Measurements from ENCODE around the gene SUPT3H. TPM values are rescaled to one million over a fixed set of nuclear protein-coding genes. Genes with fewer than 3 reads are reported as not detected.

SUPT3H gene
- total RNA-seq, 1 donor from 2014 or later, result 2.9 TPM

DNA sequence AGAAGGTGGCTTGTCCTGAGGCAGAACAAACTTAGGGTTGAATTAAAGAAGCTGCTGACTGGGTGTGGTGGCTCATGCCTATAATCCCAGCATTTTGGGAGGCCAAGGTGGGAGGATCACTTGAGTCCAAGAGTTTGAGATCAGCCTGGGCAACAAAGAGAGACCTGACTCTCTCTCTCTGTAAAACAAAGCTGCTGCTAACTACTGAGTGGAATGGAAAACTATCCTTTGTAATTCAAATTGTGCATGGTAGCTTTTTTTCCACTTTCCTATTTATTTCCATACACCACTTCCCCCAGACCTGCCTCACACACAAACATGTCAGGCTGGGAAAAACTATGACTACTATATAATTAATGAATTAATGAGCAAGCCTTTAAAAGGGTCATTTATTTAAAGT is 553.2 kb downstream of the SUPT3H start:
- ATAC-seq, result no peak

DNA sequence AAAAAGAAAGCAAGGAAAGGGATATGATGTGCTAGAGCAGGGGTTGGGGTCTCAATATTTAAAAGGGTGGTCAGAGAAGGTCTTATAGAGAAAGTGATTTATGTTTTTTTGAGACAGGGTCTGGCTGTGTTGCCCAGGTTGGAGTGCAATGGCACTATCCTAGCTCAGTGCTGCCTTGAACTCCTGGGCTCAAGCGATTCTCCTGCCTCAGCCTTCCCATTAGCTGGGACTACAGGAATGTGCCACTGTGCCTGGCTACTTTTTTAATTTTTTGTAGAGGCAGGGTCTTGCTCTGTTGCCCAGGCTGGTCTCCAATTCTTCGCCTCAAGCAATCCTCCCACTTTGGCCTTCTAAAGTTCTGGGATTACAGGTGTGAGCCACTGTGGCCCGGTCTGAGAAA is 557.0 kb downstream of the SUPT3H start:
- no peak for ATAC-seq

DNA sequence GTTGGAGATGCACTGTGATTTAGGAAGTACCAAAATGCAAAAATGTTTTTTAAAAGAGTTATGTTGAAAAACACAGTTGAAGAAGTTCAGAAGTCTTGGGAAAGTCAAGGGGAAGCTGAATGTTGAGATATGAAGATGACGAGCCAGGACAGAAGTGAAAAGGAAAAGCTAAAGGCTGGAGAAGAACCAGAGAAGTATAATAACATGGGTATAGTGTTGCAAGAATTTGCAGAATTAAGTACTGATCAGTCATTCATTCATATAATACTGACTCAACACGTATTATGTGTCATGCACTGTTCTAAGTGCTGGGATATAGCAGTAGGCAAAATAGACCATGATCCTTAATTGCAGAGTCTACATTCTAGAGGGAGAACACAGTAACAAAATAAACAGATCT is 557.4 kb downstream of the SUPT3H start:
- no peak for ATAC-seq

DNA sequence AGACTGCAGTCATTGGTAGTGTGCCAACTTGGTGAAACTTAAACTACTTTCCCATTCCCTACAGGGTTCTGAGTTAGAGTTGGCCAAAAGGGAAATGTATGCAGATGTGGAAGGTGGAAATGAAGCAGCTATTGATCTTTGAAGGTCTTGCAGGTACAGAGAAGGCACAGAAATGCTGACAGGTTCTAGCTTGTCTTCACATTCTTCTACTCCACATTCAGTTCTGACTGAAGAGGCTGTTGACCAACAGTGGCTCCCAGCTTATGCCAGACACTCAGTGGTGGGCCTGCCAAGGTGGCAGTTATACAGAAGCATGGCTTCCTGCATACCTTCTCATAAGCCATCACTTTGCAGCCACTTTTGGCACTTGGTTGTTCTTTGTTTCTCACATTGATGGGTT is 566.3 kb downstream of the SUPT3H start:
- no peak for ATAC-seq

DNA sequence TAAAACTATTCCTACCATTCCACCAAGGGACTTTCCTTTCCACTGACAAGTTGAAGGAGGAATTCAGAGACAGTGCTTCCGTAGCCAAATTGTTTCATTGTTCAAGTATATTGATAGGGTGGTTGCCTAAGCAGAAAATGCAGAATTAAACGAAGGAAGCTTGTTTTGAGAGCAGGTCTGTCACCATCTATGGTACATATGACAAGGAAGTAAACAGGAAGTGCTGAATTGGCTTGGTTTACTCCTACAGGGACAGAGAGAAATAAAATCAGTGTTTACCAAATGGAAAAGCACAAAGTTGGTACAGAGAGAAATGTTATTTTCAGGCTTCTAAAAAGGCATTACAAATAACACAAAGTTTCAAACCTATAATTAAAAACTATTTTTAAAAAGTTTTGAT is 568.5 kb downstream of the SUPT3H start:
- ATAC-seq, result no peak

DNA sequence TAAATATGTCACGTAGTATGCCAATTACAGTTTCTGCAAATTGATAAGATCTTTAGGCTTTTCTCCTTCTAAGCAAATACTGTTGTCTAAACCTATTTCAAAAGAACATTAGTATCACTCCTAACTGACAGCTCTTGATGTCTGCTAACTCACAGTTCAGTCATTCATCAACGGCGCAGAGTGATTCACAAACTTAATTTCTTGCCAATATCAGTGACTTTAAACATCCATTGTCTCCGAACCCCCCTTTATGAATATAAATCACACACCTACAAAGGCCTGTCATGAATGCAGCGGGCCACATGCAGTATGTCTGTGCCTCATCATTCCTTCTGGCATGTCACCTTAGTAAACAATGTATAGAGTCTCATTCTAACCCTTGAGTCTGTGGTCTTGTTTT is 569.6 kb downstream of the SUPT3H start:
- no peak for ATAC-seq

DNA sequence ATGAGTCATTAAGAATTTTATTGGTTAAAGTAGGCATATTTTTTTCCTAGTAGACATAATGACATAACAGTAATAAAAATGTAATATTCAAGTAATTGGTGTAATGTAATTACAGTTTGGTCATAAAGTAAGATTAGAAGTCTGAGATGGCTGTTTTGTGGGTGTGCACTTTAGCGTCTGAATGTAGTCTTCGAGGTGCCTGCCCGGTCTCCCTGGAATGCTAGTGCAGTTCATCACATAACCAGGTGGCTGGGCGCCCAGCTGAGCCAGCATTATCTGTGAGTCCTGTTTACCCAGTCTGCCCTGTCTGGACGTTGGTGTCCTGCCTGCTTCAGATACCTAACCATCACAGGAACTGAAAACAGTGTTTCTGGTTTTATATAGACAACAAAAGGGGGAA is 571.1 kb downstream of the SUPT3H start:
- ATAC-seq, result no peak

DNA sequence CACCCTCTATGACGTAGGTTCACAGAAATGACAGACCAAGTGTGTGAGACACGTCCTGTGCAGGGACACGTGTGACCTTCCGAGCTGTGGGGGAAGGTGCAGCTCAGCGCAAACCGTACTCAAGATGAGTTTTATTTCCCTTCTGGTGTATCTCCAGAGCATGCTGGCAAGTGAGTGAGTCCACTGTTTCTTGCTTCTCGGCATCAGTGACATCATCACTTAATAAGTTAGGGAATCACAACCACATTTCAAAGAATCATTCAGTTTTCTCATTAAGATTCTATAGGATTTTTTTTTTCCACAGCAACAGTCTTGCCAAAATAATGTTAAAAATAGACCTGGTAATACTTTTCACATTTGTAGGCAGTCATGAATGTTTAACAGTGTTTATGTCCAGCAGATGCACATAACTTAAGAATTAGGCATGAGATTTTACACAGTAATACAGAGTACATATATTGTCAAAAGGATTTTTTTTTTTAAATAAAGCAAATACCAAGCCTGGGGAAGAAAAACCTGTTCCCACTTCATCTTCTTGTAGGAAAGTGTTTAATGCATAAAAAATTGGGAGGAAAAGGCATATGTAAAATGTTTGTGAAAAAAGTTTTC is 572.4 kb downstream of the SUPT3H start:
- ATAC-seq, result no peak

DNA sequence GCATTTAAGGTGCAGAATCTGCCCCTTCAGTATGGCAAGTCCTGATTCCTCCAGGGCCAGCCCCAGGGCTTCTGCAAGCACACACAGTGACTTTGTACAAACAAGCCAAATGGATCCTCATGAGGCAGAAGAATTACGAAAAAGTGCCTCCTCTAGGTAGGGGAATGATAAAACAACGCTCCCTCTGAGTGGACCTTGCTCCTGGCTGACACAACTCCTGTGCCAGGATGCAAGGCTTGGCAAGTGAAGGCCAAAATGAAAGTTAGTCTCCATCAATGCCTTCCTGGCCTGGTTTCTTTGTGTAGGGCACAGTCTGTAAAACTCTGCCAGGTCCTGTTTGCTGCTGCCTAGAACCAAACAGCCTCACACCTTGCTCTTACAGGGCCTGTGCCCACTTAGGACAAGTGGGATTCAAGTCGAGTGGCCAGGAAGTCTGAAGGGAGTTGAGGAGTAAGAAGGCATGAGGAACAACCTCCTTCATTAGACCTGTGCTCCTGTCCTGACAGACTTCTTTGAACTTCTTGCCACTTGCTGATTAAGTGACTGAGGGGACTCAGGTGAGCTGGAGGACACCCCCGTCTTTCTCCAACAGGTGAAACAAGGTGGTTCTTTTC is 573.1 kb downstream of the SUPT3H start:
- no peak for ATAC-seq

DNA sequence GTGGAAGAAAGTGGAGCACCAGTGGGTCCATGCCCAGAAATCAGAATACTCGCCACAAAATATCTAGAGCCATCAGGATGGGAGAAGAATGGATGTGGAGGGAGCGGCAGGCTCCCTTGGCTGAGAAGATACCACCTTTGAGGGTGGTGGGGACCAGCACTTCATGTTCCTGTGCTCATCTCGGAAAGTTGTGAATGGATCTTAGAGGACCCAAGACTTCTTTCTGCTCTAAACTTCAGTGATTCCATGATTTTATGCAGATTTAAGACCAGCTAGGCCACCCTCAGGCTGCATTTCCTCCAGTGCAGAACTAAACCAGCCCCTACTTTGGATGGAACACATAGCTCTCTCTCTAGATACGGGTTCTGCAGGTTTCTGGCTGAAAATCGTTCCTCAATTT is 573.7 kb downstream of the SUPT3H start:
- no peak for ATAC-seq

DNA sequence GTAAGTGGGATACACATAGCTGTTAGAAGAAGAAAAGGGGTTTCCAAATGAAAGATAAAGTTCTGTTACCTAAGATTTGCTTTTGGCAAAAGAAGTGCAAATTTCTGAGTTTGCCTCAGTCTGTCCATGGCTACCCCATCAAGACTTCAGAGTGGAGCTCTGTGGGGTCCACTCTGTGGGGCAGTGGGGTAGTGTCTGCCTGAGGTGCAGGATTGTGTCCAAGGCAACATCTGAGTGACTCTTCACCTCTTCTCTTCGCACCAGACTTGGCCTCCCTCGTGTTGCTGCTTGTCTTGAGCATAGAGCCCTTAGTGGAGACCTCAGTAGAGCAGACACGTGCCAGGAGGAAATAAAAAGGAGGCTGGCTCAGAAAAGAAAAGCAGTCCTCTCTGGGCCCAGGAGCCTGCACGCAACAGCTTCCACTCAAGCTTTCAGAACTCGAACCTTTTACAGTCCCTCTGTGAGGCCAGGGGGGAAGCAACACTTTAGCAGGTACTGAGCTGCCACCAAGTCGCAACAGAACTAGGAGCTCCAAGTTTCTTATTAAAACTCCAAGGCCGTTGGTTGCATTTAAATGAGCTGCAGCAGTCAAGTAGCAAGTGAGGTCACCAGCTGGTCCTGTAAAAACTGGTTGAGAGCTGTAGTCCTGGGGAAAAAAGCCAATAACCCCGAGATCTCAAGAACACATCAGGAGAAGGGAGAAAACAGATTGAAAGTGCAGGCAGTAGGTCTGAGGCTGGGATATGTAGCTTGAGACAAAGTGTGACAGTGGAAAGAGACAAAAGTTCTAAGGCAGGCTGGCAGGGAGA is 576.7 kb downstream of the SUPT3H start:
- no peak for ATAC-seq

DNA sequence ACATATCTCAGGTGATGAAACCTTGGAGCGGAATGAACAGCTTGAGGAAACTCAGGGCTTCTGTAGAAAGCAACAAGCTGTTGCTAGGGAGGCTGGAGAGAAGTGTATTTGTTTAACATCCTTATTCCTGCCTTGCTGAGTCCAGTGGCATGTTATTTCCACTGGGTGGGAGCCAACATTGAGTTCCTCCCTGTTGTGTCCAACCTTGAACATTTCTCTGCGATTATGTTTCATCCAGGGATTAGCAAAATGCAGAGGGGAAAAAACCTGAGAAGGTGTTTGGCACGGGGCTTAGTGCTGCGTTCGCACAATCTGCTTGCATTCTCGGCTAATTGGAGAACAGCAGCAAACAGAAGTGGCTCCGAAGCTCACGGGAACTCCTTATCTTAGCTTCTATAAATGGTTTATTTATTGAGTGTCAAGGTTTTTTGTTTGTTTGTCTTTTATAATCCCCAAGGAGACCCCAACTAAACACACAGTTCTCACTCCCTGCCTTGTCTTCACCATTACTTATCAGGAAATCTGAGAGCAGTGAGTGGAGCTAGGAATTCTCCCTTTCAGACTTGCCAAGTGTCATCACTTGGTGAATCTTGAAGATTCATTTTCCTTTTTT is 577.5 kb downstream of the SUPT3H start:
- ATAC-seq, result no peak

DNA sequence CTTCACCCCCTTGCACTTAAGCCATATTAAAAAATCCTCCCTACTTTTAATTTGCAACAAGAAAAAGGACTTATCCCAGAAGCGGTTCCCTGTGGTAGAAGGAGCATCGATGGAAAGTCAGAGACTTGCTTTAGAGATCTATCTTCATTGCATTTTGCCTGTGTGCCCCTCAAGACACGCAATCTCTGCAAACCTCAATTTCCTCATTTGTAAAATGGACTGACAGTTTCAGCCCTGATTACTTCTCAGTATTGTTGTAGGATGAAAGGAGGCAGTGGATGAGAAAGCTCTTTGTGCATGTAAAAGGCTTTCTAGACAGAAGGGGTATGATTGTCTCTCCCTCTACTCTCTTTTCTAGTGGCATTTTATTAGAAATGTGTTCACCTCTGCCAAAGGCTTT is 580.0 kb downstream of the SUPT3H start:
- ATAC-seq, result no peak

DNA sequence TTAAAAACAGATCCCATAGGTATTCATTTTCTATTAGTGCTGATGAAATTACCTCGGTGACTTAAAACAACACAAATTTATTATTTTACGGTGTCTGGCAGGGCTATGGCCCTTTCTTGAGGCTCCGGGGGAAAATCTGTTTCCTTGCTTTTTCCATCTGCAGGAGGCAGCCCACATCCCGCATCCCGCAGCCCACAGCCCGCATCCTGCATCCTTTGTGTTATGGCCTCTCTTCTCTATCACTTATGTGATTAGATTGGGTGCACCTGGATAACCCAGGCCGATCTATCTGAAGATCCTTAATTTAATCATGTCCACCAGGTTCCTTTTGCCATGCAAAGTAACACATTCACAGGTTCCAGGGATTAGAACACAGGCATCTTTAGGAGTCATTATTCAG is 582.4 kb downstream of the SUPT3H start:
- no peak for ATAC-seq

DNA sequence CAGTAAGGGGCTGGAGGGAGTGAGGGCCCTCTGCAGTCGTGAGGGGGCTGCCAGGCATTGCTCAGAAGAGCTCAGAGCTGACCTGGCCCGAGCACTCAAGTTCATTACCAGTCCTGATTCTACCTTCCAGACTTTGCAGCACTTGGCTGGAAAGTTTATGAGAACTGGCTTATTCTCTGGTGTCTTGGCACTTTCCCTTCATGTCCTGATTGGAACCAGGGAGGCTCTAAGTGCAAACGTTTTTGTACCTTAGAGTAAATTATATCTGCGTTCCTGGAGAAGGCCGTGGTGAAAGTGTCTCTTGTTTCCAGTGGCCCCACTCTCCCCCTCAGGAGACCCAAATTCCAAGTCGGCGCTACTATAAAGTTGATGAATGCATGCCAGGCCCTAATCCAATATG is 587.9 kb downstream of the SUPT3H start:
- no peak for ATAC-seq

DNA sequence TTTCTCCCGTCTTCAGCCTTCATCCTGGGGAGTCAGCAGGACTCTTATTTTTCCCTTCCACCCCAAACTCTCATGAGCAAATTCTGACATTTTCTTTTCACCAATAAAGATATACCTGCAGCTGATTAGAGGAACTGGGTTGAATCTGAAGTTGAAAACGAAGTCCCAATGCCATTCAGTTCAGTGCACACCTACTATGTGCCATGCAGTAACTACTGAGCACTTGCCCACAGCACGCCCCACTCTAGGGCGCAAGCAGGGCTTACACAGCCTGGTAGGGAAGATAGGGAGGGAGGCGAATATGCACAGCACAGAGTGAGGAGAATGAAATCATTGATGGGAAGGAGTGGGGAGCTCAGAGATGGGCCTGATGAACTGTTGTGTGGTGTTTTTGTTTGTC is 588.7 kb downstream of the SUPT3H start:
- no peak for ATAC-seq

DNA sequence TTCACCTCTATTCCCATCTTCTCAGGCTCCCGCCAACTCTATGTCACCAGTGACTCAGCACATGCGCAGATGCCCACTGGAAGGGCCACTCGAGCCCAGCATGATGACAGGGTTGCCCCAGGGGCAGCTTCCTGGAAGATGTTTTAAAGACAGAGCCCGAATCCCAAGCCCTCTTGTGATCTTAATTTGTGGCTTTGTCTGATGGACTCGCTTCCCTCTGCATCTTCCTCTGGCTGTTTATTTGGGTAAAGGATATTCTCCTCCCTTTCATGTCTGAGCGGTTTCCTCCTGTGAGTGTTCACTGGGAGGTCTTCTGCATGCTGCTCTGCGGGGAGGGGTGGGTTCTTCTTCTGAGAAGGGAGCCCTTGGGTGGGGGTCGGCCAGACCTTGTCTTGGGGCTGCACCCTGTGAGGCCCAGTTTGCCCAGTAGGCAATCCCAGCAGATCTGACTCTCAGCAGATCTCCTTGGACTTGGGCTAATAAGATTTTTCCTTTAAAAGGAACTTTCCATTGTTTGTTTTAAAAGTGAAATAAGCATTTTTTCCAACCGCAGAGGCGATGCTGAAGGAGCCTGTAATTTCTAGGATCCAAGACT is 589.2 kb downstream of the SUPT3H start:
- no peak for ATAC-seq

DNA sequence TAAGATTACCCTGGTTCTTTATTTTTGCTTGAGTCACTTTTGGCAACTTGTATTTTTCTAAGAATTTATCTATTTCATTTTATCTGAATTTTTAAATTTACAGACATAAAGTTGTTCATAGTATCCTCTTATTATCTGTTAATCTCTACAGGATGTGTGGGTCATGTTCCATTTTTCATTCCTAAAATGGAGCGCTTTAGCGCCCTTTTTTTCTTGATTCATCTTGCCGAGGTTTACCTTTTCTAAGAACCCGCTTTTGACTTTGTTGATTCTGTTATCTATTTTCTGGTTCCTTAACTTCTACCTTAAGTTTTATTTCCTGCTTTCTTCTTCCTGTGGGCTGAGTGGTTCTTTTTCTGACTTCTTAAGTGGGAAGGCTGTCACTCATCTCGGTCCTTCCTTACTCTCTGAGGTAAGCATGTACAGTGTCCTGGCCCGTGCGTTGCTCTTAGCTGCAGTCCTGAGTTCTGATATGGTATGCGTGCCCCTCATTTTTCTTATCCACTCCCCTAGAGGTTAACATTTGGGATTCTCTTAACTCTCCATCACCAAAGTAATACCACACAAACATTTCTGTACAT is 590.4 kb downstream of the SUPT3H start:
- ATAC-seq, result no peak

DNA sequence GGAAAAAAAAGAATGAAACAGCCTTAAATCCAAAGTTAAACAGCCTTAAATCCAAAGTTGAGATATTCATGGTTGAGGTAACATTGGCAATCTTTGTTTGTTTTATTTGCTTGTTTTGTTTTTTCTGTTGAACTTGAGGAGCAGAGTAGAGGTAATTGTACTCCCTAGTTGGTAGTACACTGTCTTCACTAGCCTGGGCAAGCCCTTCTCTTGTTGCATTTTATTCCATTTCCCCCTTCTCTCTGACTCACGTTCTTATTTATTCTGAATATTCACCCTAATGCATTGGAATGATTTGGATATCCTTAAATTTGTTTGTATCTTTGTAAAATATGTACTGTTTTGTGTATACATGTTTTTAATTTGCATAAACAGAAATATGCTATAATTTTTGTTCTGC is 592.6 kb downstream of the SUPT3H start:
- no peak for ATAC-seq

DNA sequence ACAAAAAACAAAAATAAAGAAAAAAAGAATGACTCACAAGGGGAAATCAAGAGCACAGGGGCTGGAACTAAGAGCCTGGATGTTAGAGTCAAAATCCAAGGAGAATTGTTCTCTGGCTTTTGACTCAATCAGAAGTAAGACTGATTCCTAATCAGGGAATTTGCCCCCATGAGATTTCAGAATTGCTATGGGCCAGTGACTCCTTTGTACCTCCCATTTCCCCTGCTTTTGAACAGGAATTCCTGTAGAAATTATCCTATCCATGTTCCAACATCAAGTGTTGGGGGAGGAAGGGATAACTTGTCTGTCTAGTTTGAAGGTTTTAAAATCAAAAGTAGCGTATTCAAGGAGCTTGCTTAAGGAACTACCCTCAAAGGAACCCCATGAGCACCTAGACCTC is 593.5 kb downstream of the SUPT3H start:
- no peak for ATAC-seq

DNA sequence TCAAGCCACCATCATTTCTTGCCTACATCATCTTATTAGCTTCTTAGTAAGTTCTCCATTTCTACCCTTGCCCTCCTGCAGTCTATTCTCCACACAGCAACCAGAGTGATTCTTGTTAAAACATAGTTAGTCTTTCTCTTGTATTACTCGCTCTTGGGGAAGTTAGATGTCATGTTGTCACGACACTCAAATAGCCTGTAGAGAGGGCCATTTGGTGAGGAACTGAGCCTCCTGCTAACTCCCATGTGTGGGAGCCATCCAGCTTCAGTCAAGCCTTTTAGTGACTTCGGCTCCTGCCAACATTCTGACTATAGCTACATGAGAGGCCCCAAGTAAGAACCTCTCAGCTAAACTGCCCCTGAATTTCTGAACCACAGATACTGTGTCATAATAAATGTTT is 594.8 kb downstream of the SUPT3H start:
- no peak for ATAC-seq

DNA sequence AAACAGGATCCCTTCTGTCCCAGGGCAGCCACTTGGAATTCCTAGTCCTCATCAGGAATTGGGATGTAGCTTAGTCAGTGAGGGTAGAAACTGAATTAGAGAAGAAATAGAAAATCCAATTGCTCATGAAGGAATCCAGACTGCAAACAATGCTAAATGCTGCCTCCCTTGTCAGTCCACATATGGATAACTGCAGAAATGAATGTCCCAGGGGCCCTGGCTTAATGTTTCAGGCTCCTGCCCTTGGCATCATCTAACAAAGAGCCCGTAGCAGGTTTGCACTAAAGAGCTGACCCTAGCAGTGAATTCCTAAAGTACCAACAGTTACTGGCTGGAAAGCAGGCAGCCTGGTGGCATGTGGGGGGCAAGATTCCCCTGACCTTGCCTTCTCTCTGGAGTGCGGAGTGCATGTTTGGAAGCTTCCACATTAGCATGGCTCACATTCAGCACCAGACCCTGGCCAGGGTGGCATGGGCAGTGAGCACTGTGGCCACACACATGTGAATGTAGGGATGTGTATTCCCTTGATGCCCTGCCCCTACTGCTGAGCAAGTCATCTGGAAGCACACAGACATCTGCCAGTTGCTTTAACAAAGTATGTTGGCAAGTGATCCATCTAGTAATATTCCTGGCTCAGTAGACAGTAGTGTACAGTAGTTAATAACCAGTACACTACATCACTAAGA is 595.7 kb downstream of the SUPT3H start:
- no peak for ATAC-seq
